Endometrium (tissue), 2 donors: ENCODE measurements around the gene SLCO2B1.
"Not testable (repeated sequence)": the region's sequence is repeated elsewhere in the genome, so short reads cannot be mapped to it uniquely, and the experiment has no call there.

Experiments used
- FAIRE-seq: peaks from 2 replicates; lab custom pipeline; 2012; peaks lifted over from hg19 to GRCh38; lab: Jason Lieb, UNC
- donor health status: control.
- donor health status: control.

The SLCO2B1 gene, protein sequence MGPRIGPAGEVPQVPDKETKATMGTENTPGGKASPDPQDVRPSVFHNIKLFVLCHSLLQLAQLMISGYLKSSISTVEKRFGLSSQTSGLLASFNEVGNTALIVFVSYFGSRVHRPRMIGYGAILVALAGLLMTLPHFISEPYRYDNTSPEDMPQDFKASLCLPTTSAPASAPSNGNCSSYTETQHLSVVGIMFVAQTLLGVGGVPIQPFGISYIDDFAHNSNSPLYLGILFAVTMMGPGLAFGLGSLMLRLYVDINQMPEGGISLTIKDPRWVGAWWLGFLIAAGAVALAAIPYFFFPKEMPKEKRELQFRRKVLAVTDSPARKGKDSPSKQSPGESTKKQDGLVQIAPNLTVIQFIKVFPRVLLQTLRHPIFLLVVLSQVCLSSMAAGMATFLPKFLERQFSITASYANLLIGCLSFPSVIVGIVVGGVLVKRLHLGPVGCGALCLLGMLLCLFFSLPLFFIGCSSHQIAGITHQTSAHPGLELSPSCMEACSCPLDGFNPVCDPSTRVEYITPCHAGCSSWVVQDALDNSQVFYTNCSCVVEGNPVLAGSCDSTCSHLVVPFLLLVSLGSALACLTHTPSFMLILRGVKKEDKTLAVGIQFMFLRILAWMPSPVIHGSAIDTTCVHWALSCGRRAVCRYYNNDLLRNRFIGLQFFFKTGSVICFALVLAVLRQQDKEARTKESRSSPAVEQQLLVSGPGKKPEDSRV

DNA sequence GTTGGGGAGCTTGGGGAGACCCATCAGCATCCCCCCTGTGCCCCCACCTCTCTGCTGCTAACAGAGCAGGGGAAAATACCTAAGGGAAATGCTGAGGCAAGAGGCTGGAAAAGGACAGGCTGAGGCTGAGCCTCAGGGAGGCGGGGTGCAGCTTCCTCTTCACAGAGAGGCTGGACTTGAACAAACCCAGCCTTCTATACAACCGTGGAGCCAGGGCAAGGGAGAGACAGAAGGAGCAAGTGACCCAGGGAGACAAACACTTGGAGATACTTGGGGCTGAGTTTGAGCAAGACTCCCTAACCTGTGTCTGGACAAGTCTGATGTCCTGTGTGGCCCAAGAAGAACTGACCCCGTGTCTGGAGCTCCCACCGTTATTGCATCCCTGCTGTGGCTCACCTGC lies at the start of gene SLCO2B1:
SLCO2B1 (plus strand) TSS at position 229 of the 400 bp plus-strand sequence. CDS start 275 bp downstream, outside the sequence.
- FAIRE-seq = no peak

DNA sequence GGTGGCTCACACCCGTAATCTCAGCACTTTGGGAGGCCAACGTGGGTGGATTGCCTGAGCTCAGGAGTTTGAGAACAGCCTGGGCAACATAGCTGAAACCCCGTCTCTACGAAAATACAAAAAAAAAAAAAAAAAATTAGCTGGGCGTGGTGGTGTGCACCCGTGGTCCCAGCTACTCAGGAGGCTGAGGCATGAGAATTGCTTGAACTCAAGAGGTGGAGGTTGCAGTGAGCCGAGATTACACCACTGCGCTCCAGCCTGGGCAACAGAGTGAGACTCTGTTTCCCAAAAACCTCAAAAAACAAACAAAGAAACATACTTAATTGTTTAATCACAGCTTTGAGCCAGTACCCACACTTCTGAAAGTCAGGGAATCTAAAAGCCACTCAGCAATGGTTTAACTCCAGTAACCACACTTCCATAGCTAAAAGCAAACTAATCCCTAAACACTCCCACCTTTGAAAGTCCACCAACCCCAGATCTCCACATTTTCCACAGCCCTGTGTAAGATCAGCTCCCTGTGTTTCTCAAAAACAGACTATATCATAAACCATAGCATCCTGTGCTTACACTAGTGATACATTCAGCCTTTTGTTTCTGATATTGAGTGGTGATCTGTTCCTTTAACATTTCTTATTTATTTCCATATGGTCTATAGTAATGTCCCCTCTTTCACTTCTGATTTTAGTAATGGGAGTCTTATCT lies 49.3 kb upstream of the SLCO2B1 start:
- FAIRE-seq = no peak

DNA sequence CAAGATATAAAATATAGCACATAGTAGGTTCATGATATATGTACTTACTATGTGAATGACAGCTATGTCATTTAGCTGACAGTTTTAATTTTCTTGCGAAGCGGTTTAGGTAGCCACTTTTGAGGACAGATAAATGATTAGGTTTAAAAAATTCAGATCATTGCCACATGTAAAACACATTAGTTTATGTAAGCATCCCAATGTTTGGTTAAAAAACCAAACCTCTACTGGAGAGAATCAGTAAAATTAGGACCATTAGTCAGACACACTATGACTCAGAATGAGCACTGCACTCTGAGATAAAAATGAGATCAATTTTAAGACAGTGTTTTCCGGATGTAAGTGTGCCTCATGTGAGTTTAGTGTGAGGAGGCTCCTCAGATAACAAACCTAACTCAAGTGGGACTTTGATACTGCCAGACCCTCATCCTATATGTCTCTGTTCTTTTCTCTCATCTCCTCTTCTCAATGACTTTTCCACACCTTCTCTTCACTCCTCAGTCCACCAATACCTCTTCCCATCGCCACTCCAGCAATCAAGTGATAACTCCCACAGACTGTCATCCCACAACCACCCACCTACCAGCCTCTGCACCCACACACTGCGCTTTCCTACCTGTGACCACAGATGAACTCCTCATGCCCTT lies 47.4 kb upstream of the SLCO2B1 start:
- FAIRE-seq = no peak

DNA sequence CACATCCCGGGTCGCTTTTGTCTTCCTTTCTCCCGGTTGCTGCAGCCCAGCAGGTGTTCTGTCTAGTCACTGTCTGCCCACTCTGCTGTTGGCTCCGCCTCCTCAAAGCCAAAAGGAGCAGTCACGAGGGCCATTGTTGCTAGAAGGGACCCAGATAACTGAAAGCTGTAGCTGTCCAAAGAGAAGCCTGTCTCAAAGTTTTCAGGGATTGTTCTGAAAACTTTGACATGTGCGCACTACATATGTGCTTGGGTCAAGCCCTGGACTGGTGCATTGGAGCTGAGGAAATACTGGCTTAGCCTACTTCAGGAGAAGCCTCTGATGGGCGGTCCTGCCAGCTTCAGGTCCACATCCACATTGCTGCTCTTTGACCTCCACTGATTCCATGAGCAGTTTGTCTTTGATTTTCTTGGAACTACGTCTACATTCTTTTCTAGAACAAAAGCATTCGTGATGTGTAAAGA lies 45.4 kb upstream of the SLCO2B1 start:
- no peak for FAIRE-seq

DNA sequence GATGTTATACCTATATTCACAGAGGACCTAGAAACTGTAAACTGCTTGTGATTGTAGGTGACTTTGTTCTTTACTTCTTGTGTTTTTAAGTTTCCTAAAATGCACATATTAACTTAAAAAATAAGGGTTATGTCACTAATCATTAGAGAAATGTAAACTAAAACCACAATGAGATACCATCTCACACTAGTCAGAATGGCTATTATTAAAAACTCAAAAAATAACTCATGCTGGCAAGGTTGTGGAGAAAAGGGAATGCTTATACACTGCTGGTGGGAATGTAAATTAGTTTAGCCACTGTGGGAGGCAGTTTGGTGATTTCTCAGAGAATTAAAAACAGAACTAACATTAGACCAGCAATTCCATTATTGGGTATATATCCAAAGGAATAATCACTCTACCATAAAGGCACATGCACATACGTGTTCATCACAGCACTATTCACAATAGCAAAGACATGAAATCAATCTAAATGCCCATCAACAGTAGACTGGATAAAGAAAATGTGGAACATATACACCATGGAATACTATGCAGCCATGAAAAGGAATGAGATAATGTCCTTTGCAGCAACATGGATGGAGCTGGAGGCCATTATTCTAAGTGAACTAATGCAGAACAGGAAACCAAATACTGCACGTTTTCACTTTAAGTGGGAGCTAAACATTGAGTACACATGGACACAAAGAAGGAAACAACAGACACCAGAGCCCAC lies 44.8 kb upstream of the SLCO2B1 start:
- not testable (repeated sequence) for FAIRE-seq

DNA sequence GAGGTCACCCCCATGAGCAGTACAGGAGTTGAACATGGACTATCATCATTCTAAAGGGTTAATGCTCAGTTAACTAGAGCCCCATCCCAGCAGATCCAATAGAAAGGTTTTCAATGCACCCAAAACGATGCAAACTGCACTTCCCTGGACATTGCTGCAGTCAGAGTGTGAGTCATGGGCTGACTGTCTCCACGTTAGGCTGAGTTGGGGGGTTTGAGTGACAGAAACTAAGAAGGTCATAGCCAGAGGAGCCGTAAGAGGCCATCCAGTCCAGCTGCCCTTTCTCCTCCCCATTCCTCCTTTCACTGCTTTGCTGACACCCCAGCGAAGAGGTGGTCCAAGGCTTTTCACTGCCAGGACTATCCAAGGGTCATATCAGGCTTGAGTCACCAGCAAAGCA lies 43.7 kb upstream of the SLCO2B1 start:
- no peak for FAIRE-seq

DNA sequence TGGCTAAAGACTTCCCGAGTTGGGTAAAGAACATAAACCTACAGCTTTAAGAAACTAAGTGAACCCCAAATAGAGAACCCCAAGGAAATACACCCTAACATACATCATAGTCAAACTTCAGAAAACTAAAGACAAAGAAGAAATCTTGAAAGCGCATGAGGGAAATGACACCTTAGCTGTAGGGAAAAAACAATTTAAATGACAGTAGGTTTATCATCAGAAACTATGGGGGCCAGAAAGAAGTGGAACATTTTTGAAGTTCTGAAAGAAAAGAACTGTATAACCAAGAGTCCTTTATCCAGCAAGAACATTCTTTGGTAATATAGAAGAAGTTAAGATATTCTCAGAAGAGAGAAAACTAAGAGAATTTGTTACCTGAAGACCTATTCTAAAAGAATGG lies 38.7 kb upstream of the SLCO2B1 start:
- no peak for FAIRE-seq

DNA sequence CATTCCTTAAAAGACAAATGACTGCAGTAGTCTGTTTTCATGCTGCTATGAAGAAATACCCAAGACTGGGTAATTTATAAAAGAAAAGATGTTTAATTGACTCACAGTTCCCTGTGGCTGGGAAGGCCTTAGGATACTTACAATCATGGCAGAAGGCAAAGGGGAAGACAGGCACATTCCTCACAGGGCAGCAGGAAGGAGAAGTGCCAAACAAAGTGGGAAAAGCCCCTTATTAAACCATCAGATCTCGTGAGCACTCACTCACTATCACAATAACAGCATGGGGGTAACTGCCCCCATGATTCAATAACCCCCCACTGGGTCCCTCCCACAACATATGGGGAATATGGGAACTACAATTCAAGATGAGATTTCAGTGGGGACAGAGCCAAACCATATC lies 37.9 kb upstream of the SLCO2B1 start:
- no peak for FAIRE-seq

DNA sequence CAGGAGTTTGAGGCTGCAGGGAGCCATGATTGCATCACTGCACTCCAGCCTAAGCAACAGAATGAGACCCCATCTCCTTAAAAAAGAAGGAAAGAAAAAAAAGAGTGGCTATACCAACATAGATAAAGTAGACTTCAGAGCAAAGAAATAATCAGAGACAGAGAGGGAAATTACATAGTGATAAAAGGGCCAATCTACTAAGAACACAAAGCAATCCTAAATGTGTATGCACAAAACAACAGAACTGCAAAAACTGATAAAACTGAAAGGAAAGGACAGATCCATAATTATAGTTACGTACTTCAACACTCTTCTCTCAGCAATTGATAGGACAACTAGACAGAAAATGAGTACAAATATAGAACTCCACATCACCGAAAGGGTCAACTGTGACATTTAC lies 36.4 kb upstream of the SLCO2B1 start:
- no peak for FAIRE-seq

DNA sequence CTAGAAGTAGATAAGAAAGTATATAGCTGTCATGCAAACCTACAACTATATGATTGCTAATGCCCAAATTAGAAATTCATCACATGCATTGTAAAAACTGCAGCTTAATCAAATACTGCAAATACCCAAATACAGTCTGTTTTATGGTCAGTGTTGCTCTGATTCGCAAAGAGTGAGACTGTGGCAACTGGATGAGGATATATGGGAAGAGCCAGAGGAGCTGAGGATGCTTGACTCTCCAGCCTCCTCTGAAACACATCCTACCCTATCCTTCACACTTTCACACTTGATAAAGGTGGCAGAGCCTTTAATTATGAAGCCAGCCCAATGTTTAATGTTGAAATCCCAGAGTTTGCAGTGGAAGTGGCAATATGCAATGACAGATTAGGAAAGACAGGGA lies 32.3 kb upstream of the SLCO2B1 start:
- FAIRE-seq = no peak

DNA sequence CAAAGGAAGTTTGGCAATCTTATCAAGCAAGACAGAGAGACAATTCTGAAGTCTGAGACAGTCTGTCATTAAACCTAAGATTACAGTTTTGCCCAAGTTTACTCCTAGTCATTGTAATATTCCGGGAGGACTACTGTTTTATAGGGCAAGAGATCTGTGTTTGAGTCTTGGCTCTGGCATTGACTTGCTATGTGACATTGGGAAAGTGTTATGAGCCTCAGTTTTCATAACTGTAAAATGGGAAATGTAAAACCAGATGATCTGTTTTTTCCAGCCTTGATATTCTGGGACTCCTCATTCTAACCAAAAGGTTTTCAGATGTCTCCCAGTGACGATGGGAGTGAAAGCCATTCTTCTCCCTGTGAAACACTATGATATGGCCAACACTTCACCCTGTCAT lies 24.3 kb upstream of the SLCO2B1 start:
- FAIRE-seq = no peak

DNA sequence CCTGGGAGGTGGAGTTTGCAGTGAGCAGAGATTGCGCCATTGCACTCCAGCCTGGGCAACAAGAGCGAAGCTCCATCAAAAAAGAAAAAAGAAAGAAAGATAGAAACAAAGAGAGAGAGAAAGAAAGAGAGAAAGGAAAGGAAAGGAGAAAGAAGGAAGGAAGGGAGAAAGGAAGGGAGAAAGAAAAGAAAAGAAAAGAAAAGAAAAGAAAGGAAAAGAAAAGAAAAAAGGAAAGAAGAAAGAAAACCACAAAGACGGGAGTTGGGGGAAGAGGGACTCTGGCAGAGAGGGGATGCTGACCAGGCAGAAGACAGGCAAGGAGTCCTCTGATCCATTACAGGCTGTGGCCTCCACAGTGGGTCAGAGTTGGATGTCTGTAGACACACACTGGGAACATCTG lies 18.8 kb upstream of the SLCO2B1 start:
- no peak for FAIRE-seq

DNA sequence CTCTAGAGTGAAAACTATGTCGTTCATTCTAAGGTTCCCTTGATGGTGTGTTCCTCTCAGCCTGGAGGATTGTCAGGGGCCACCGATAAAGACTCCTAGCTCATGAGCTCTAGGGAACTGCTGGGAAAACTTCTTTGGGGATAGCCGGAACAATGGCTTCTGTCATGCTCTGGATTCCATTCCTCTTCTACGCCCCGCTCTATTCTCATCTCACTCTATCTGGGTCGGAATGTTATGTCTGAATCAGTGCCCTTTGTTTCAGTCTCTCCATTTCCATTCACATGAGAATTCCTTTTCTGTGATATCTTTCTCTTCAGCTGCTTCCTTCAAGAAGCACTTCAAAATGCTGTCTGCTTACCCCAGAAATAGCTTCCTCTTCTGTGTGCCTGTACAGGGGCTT lies 16.9 kb upstream of the SLCO2B1 start:
- FAIRE-seq = no peak

DNA sequence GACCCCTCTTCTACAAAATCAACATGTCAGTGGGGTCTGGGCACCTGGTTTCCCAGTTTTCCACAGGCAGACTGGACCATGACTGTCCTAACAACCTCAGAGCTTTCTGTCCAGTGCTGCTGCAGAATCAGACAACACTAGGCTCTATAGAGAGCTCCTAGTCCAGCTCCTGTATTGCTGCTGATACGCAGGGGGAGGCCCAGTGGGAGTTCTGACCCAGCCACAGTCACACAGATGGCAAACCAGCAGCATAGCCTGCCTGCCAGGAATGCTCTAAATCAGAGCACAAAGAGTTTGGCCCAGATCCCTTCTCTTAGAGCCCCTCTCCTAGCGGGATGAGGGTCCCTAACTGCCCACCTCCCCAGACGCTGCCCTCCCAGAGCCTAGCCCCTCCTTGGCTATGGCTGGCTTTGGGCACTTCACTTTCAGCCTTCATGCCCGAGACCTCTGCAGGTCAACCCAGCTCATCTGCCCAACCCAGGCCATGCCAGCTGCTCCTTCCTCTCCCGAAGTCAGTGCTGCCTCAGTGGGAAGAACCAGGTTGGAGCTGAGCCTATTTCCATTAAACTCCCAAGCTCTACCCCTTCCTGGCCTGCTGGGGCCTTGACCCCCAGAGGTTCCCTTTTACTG lies 15.8 kb upstream of the SLCO2B1 start:
- no peak for FAIRE-seq

DNA sequence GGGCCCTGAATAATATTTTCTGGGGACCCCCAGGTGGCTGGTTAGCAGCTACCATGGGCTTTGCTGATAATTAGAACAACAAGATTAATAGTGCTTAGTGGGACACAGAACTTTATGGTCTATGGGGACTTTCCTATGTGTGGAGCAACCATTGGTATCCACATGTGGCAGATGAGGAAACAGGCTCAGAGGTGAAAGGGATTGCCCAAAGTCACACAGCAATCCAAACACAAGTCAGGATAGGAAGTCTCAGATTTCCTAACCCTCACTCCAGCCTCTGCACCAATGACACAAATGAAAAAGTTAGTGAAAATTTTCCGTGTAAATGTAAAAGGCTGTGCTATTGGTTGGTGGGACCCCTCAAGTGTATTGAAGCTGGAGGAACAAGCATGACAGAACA lies 15.3 kb upstream of the SLCO2B1 start:
- FAIRE-seq = no peak

DNA sequence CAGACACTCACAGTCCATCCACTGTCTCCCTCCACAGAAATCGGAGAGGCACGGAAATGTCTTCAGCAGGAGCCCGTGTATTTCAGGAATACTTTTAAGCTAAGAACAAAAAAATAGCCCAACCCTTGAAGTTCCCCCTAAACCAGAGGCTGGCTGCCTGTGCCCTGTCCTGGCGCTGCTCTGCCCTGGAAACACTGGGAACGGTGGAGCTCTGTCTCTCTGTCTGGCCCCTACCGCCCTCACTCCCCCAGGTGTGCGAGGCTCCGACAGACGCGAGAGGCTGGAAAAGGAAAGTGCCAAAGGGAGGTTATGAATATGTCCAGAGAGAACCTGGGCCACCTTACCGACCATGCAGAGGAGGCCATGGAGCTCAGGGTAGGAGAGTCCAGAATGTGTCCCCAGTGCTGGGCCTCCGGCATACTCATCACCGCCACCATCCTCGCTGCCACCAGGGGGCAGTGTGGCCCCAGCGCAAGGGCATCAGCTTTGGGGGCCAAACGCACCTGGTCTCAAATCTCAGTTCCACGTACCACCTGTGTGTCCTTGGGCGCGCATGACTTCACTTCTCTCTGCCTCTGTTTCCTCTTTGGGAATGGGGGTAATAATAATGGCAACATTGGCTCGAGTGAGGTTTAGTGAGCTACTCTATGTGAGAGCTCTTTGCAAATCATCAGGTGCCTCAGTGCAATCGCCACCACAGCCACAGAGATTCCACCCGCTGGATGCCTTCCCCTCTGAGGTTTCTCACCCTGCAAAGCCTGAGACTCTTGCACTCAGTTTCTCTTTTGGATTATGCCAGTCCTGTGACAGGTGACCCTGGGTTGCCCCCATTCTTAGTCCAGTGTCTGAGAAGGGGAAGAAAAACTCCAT lies 10.4 kb upstream of the SLCO2B1 start:
- FAIRE-seq = no peak

DNA sequence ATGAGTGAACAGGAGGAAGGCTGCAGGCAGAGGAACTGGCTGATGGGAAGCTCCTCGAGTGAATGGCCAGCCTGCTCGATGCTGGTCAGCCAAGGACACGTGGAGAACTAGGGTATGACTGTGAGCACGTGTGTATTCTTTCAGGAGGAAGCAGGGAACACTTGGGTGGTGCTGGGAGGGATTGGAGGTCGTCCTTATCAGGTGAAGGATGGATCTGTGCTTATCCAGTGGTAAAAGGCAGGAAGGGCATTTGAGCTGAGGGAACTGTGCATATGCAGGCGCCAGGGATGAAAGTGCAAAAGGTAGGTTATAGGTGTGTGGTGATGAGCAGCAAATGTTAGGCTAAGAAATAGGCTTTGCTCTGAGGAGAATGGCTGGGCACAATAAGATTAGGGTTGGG lies 9.7 kb upstream of the SLCO2B1 start:
- FAIRE-seq = no peak

DNA sequence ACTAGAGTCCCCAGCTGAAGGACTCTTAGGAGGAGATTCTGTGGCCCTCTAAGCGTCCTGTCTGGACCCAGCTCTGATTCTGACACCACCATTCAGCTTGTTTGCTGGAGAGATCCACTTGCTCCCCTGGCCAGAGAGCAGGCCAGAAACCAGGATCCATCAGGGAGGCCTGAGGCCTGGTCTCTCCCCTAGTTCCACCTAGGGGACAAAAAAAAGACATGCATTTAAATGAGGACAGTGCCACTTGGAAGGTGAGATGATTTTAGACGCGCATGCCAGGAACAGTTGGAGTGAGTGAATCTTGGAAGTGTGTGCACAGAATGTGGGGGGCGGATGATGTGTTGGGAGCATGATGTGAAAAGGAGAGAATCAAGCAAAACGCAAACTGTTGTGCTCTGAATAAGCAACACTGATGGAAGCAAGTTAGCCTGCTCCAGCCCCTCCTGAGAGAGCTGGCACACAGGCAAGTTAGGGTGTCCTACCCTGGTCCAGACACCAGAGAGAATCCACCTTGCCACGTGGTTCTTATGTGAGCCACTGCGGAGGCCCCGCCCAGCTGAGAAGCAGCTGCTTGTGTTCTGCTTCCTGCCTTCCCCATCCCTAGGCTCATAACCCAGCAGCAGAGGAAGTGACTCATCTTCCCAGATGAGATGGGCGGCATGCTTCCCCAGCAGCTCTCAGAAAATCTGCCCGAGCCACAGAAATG lies 8.0 kb upstream of the SLCO2B1 start:
- no peak for FAIRE-seq

DNA sequence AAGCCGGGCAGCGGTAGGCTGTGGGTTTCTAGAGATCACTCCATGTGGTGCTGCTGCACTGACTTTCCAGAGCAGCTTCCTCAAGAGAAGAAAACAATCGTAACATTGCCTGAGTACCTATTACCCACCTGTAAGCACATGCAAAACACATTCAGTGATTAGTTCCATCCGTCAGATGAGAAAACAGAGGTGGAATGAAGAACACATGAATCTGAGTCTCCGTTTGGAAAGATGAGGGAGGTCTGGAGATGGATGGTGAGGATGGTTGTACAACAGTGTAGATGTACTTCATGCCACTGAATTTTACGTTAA lies 7.5 kb upstream of the SLCO2B1 start:
- FAIRE-seq = no peak

DNA sequence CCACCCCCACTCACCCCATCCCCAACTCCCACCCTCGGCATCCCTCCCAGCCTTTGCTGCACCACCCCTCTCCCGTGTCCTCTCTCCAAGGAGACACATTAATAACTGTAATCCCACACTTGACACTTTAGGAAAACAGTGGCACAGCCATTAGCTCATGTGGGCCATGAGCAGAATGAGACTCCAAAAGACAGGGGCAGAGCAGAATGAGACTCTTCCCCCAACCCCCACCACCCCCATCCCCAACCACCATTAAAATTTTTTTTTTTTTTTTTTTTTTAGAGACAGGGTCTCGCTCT lies 6.2 kb upstream of the SLCO2B1 start:
- no peak for FAIRE-seq
